ENCODE results near the gene MYOM1.

Gene MYOM1

GRCh38 chr18:3194947-3195612, 24.7 kb downstream of the MYOM1 start:
- H3K4me3 ChIP-seq (ENCODE audit: low read depth, low read length) = no peak overlapping the region
- no peak for DNase-seq (ENCODE audit: low read depth)
- TF ChIP-seq CTCF (IDR thresholded peaks at IDR 0.05; ENCODE audit: low read depth, low read length, missing control alignments) = no peak

- H3K4me3 ChIP-seq (ENCODE audit: low read depth, low read length) = no peak overlapping the region
- DNase-seq (ENCODE audit: low read depth) = no peak
- no peak for TF ChIP-seq CTCF (IDR thresholded peaks at IDR 0.05; ENCODE audit: low read depth, low read length, missing control alignments)
Measured at GRCh38 chr18:3193331-3193730, 26.4 kb downstream of the MYOM1 start.

GRCh38 chr18:3192752-3193151, 27.0 kb downstream of the MYOM1 start:
- TF ChIP-seq CTCF (IDR thresholded peaks at IDR 0.05; ENCODE audit: low read depth, low read length, missing control alignments) = no peak
- DNase-seq (ENCODE audit: low read depth) = no peak
- no peak overlapping the region for H3K4me3 ChIP-seq (ENCODE audit: low read depth, low read length)

- no peak overlapping the region for H3K4me3 ChIP-seq (ENCODE audit: low read depth, low read length)
- no peak for TF ChIP-seq CTCF (IDR thresholded peaks at IDR 0.05; ENCODE audit: low read depth, low read length, missing control alignments)
- no peak for DNase-seq (ENCODE audit: low read depth)
Measured at GRCh38 chr18:3192286-3192685, 27.5 kb downstream of the MYOM1 start.

- DNase-seq (ENCODE audit: low read depth) = no peak
- no peak overlapping the region for H3K4me3 ChIP-seq (ENCODE audit: low read depth, low read length)
- no peak for TF ChIP-seq CTCF (IDR thresholded peaks at IDR 0.05; ENCODE audit: low read depth, low read length, missing control alignments)
Measured at GRCh38 chr18:3190610-3191009, 29.2 kb downstream of the MYOM1 start.

GRCh38 chr18:3189884-3190283, 29.9 kb downstream of the MYOM1 start:
- no peak for TF ChIP-seq CTCF (IDR thresholded peaks at IDR 0.05; ENCODE audit: low read depth, low read length, missing control alignments)
- no peak overlapping the region for H3K4me3 ChIP-seq (ENCODE audit: low read depth, low read length)
- no peak for DNase-seq (ENCODE audit: low read depth)
